ENCODE measurements around the gene MFSD1. TPM values are rescaled to one million over a fixed set of nuclear protein-coding genes. Genes with fewer than 3 reads are reported as not detected.

The MFSD1 gene
- total and polyA plus RNA-seq, 9 donors: 24.0 to 38.0 (median 26.8) TPM

GRCh38 chr3:158835631-158836030 is 33.8 kb downstream of the MFSD1 start:
- no peak overlapping the region for H3K4me3 ChIP-seq (ENCODE audit: low read length)
- DNase-seq: no peak
- H3K36me3 ChIP-seq (ENCODE audit: control insufficient read depth, insufficient read depth, low read length): no peaks in the 10 kb centered on the region
- no peaks in the 10 kb centered on the region for H3K9me3 ChIP-seq (replicated peaks; ENCODE audit: control insufficient read depth, low read depth, low read length)
- H3K27ac ChIP-seq (ENCODE audit: low read length): no peak overlapping the region
- no peaks in the 10 kb centered on the region for H3K27me3 ChIP-seq (ENCODE audit: control insufficient read depth, insufficient read depth, low read length)
- H3K4me1 ChIP-seq (ENCODE audit: control insufficient read depth, insufficient read depth, low read length): no peaks in the 10 kb centered on the region
- WGBS (ENCODE audit: insufficient coverage): no CpG with 5 or more reads among the region's 3 CpGs

GRCh38 chr3:158836312-158836711 is 34.5 kb downstream of the MFSD1 start:
- Histone ChIP-seq H3K27me3 (ENCODE audit: control insufficient read depth, insufficient read depth, low read length) (no peaks in the 10 kb centered on the region), H3K4me1 (ENCODE audit: control insufficient read depth, insufficient read depth, low read length) (no peaks in the 10 kb centered on the region), H3K9me3 (replicated peaks; ENCODE audit: control insufficient read depth, low read depth, low read length) (no peaks in the 10 kb centered on the region), H3K36me3 (ENCODE audit: control insufficient read depth, insufficient read depth, low read length) (no peaks in the 10 kb centered on the region), H3K27ac (ENCODE audit: low read length) (no peak overlapping the region), H3K4me3 (ENCODE audit: low read length) (no peak overlapping the region)
- no peak for DNase-seq
- WGBS (ENCODE audit: insufficient coverage): 72% methylated on average over 2 of the region's 3 CpGs

GRCh38 chr3:158837240-158837639 is 35.4 kb downstream of the MFSD1 start:
- H3K4me1 ChIP-seq (ENCODE audit: control insufficient read depth, insufficient read depth, low read length): no peaks in the 10 kb centered on the region
- H3K36me3 ChIP-seq (ENCODE audit: control insufficient read depth, insufficient read depth, low read length): no peaks in the 10 kb centered on the region
- H3K27me3 ChIP-seq (ENCODE audit: control insufficient read depth, insufficient read depth, low read length): no peaks in the 10 kb centered on the region
- H3K27ac ChIP-seq (ENCODE audit: low read length): no peak overlapping the region
- H3K4me3 ChIP-seq (ENCODE audit: low read length): no peak overlapping the region
- DNase-seq: no peak
- 56% methylated on average over 3 of the region's 3 CpGs for WGBS (ENCODE audit: insufficient coverage)
- H3K9me3 ChIP-seq (replicated peaks; ENCODE audit: control insufficient read depth, low read depth, low read length): no peaks in the 10 kb centered on the region

- Histone ChIP-seq H3K4me1 (ENCODE audit: control insufficient read depth, insufficient read depth, low read length) (no peaks in the 10 kb centered on the region), H3K4me3 (ENCODE audit: low read length) (no peak overlapping the region), H3K27me3 (ENCODE audit: control insufficient read depth, insufficient read depth, low read length) (no peaks in the 10 kb centered on the region), H3K9me3 (replicated peaks; ENCODE audit: control insufficient read depth, low read depth, low read length) (no peaks in the 10 kb centered on the region), H3K36me3 (ENCODE audit: control insufficient read depth, insufficient read depth, low read length) (no peaks in the 10 kb centered on the region), H3K27ac (ENCODE audit: low read length) (no peak overlapping the region)
- no CpG with 5 or more reads among the region's 6 CpGs for WGBS (ENCODE audit: insufficient coverage)
- no peak for DNase-seq
Observed at GRCh38 chr3:158839966-158840365, 38.1 kb downstream of the MFSD1 start.

GRCh38 chr3:158841387-158841786 is 39.5 kb downstream of the MFSD1 start:
- Histone ChIP-seq H3K36me3 (ENCODE audit: control insufficient read depth, insufficient read depth, low read length) (no peaks in the 10 kb centered on the region), H3K27me3 (ENCODE audit: control insufficient read depth, insufficient read depth, low read length) (no peaks in the 10 kb centered on the region), H3K4me3 (ENCODE audit: low read length) (no peak overlapping the region), H3K4me1 (ENCODE audit: control insufficient read depth, insufficient read depth, low read length) (no peaks in the 10 kb centered on the region), H3K27ac (ENCODE audit: low read length) (no peak overlapping the region), H3K9me3 (replicated peaks; ENCODE audit: control insufficient read depth, low read depth, low read length) (no peaks in the 10 kb centered on the region)
- no peak for DNase-seq
- WGBS (ENCODE audit: insufficient coverage): 72% methylated on average over 8 of the region's 8 CpGs

- no peak overlapping the region for H3K4me3 ChIP-seq (ENCODE audit: low read length)
- 46% methylated on average over 3 of the region's 3 CpGs for WGBS (ENCODE audit: insufficient coverage)
- no peak overlapping the region for H3K27ac ChIP-seq (ENCODE audit: low read length)
Observed at GRCh38 chr3:158842976-158843375, 41.1 kb downstream of the MFSD1 start.

GRCh38 chr3:158845765-158846350 is 44.0 kb downstream of the MFSD1 start:
- H3K27me3 ChIP-seq (ENCODE audit: control insufficient read depth, insufficient read depth, low read length): no peaks in the 10 kb centered on the region
- DNase-seq: peak; percentile 10
- no peaks in the 10 kb centered on the region for H3K36me3 ChIP-seq (ENCODE audit: control insufficient read depth, insufficient read depth, low read length)
- H3K4me1 ChIP-seq (ENCODE audit: control insufficient read depth, insufficient read depth, low read length): no peaks in the 10 kb centered on the region
- no peaks in the 10 kb centered on the region for H3K9me3 ChIP-seq (replicated peaks; ENCODE audit: control insufficient read depth, low read depth, low read length)
- no peak overlapping the region for H3K27ac ChIP-seq (ENCODE audit: low read length)
- no peak overlapping the region for H3K4me3 ChIP-seq (ENCODE audit: low read length)
- WGBS (ENCODE audit: insufficient coverage): no CpG with 5 or more reads among the region's 5 CpGs

More at GRCh38 chr3:158842976-158843375, 41.1 kb downstream of the MFSD1 start:
- no peaks in the 10 kb centered on the region for H3K9me3 ChIP-seq (replicated peaks; ENCODE audit: control insufficient read depth, low read depth, low read length)
- no peaks in the 10 kb centered on the region for H3K27me3 ChIP-seq (ENCODE audit: control insufficient read depth, insufficient read depth, low read length)
- DNase-seq: no peak
- H3K36me3 ChIP-seq (ENCODE audit: control insufficient read depth, insufficient read depth, low read length): no peaks in the 10 kb centered on the region
- no peaks in the 10 kb centered on the region for H3K4me1 ChIP-seq (ENCODE audit: control insufficient read depth, insufficient read depth, low read length)

GRCh38 chr3:158846803-158847451 is 45.1 kb downstream of the MFSD1 start:
- WGBS (ENCODE audit: insufficient coverage): 59% methylated on average over 2 of the region's 3 CpGs
- no peaks in the 10 kb centered on the region for H3K9me3 ChIP-seq (replicated peaks; ENCODE audit: control insufficient read depth, low read depth, low read length)
- no peaks in the 10 kb centered on the region for H3K36me3 ChIP-seq (ENCODE audit: control insufficient read depth, insufficient read depth, low read length)
- H3K4me3 ChIP-seq (ENCODE audit: low read length): no peak overlapping the region
- H3K27me3 ChIP-seq (ENCODE audit: control insufficient read depth, insufficient read depth, low read length): no peaks in the 10 kb centered on the region
- H3K4me1 ChIP-seq (ENCODE audit: control insufficient read depth, insufficient read depth, low read length): no peaks in the 10 kb centered on the region
- DNase-seq: no peak
- no peak overlapping the region for H3K27ac ChIP-seq (ENCODE audit: low read length)

GRCh38 chr3:158847452-158847821 is 45.6 kb downstream of the MFSD1 start:
- H3K4me3 ChIP-seq (ENCODE audit: low read length): no peak overlapping the region
- 29% methylated on average over 4 of the region's 4 CpGs for WGBS (ENCODE audit: insufficient coverage)
- DNase-seq: no peak
- no peaks in the 10 kb centered on the region for H3K36me3 ChIP-seq (ENCODE audit: control insufficient read depth, insufficient read depth, low read length)
- H3K27ac ChIP-seq (ENCODE audit: low read length): no peak overlapping the region
- H3K27me3 ChIP-seq (ENCODE audit: control insufficient read depth, insufficient read depth, low read length): no peaks in the 10 kb centered on the region
- no peaks in the 10 kb centered on the region for H3K9me3 ChIP-seq (replicated peaks; ENCODE audit: control insufficient read depth, low read depth, low read length)
- H3K4me1 ChIP-seq (ENCODE audit: control insufficient read depth, insufficient read depth, low read length): no peaks in the 10 kb centered on the region

- Histone ChIP-seq H3K9me3 (replicated peaks; ENCODE audit: control insufficient read depth, low read depth, low read length) (no peaks in the 10 kb centered on the region), H3K36me3 (ENCODE audit: control insufficient read depth, insufficient read depth, low read length) (no peaks in the 10 kb centered on the region), H3K27me3 (ENCODE audit: control insufficient read depth, insufficient read depth, low read length) (no peaks in the 10 kb centered on the region), H3K4me3 (ENCODE audit: low read length) (no peak overlapping the region), H3K4me1 (ENCODE audit: control insufficient read depth, insufficient read depth, low read length) (no peaks in the 10 kb centered on the region), H3K27ac (ENCODE audit: low read length) (no peak overlapping the region)
- no peak for DNase-seq
- WGBS (ENCODE audit: insufficient coverage): 65% methylated on average over 2 of the region's 3 CpGs
Observed at GRCh38 chr3:158847885-158848284, 46.0 kb downstream of the MFSD1 start.

Data from muscle of leg (tissue), 11 donors.